Measurements from ENCODE around the gene ABCA1.
"Not testable (repeated sequence)": the region's sequence is repeated elsewhere in the genome, so short reads cannot be mapped to it uniquely, and the experiment has no call there.

Gene ABCA1

DNA sequence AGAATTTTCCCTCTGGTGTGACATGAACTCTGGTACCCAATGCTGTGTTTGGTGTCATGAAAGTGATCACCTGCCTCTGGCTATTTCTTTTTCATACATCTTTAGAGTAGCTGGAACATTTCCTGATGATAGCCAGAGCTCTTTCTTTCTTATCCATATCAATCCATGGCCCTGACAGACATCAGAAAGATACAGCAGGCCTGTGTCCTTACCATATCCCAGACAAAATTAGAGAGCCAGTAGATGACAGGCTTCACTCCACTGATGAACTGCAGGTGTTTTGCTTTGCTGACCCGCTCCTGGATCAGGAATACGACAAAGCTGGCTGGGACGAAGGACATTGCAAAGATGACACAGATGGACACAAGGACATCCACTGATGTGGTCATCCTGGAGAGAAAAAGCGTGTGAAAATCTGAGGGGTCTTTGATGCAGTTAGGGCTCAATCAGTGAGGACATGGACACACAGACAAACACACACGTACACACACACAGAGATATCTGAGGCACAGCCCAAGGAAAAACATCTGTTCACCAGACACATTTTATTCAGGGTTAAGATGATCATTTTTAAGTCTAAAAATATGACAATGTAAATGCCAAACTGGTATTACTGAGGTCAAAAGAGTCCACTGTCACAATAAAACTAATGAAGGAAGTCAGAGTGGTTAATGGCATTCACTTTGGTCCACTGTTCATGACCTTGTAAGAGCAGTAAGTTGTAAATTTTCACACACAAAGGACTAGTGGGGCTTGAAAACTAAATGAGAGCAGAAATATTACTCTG is 129.6 kb downstream of the ABCA1 start:
- DNase-seq (ENCODE audit: low read depth): no peak

DNA sequence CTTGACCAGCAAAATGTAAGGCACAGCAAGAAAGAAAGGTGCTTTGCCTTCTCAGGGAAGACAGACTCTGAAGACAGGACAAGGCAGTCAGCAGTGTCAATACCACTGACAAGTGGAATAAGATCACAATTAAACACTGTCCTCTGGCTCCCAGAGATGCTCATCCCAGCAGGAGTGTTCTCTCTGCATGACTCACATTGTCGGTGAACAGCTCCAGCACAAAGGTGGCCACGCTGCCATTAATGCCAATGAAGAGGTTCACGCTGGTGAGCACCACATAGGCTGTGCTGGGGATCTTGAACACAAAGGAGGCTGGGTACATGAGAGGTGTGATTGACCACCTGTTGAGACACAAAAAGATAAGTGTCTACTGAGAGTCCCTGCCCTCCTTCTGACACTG is 132.1 kb downstream of the ABCA1 start:
- DNase-seq (ENCODE audit: low read depth): no peak

DNA sequence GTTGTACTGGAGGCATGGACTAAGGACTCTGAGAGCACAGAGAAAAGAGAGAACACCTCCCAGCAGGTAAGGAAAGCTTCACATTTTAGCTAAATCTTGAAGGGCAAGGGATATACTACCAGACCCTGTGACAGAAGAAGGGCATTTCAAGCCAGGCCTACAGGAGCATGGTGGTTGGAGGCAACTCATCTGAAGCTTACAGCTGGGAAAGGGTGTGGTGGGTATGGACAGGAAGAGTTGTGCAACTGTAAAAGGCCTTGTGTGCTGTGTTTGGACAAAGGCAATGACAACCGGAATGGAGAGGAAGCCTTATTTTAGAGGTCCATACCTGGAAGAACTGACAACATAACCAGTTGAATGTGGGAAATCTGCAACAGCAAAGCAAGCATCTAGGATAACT is 132.9 kb downstream of the ABCA1 start:
- DNase-seq (ENCODE audit: low read depth): no peak

DNA sequence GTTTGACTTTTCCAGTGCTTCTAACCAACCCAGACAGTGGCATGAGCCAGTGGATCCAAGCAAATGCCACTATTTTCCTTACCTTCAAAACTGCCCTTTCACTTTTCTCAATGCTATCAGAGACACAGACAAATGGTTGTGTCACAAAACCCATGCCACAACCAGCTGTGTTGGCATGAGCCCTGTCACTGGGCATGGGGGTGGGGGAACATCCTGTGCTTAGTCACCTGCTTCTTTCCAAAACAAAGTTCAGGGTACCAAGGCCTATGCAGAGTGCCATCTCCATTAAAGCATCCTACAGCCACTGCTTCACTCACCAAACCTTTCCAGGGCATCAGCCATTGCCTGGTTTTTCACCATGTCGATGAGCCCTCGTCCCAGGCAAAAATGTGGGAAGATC is 133.9 kb downstream of the ABCA1 start:
- no peak for DNase-seq (ENCODE audit: low read depth)

DNA sequence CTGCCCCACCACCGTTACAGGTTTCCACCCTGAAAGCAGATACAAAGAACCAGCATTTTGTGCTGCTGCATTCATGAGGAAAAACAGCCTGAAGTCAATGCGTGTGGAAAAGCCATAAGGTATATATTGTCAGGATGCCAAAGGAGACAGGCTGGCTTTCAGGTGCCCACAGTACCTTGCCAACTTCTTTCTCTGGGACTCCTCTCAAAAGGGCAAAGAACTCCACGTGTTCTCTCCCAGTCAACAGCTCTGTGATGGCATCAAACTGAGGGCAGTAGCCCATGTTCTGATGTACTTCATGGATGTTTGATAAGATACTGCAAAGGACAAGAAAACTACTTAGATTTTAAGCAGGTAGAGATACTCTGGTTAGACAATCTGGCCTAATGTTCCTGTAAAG is 139.7 kb downstream of the ABCA1 start:
- DNase-seq (ENCODE audit: low read depth): no peak

DNA sequence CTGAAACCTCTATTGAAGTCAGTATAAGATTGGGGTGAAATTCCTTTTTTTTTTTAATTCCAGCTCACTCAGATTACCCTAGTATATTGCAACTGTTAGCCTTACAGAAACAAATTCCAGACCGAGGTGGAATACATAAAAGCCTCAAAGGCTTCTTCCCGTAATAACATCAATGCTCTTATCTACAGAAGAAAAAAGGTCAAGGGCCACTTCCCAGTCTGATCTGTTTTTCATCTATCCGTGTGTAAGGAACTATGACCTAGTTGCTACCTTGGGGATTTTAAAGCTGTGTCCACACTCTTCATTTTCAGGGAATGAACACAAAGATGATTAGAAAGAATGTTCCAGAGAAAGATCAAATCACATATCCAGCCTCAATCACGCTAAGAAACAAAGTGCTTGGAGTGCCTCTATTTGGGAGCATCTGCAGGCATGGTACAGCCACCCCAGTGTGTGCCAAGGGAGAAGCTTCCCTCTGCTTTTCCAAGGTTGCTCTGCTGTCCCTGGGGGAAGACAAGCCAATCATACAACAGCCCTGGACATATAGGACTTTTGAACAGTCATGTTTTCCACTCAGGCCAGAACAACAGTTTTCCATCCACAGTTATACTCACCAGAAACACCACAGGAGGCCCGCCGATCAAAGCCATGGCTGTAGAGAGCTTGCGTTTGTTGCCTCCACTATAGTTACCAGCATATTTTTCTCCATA is 140.5 kb downstream of the ABCA1 start:
- no peak for DNase-seq (ENCODE audit: low read depth)

DNA sequence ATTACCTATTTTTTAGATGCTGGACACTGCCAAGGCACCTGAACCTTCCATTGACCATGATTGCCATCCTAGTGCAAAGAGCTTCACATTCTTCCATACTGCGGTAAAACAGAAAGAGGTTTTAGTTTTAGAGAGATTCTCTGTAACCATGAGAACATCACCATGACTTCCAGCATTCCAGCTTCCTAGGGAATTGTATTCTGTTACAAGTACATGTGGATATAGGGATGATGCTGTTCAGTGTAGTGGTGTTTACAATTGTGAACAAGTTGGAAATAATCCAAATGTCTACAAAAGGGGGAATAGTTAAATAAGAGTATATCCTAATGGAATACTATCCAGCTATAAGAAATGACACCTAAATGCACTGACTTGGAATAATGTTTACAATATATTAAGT is 141.7 kb downstream of the ABCA1 start:
- DNase-seq (ENCODE audit: low read depth): no peak

DNA sequence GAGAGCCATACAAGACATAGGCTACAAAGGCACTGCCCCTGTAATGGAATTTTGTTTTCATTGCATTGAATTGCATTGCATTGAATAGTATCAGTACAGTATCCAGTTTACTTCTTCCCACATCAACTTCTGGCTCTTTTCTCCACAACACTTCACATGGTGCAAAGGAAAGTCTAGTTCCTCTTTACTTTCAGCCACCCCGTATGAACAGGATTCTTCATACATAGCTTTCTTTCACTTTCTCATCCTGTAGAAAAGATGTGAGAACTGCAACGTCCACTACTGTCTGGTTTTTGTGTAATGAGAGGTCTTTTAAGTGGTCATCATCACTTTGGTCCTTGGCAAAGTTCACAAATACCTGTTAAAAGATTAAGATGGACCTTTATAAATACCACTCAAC is 143.9 kb downstream of the ABCA1 start:
- DNase-seq (ENCODE audit: low read depth): no peak

DNA sequence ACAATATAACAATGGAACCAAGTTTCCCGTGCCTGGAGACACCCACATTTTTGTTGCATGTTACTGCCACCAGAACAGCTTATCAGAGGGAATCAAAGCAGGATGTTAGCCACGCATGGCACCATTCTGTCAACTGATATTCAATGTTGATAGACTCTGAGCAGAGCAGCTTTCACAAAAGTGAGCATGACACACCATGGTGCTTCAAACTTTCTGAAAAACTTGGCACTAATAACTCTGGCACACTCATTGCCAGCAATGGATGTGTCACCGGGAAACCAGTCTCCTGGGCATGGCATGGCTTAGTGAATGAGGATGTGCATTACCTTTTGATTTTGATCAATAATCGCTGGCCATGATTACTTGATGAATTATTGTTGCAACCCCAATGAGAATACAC is 144.4 kb downstream of the ABCA1 start:
- no peak for DNase-seq (ENCODE audit: low read depth)

DNA sequence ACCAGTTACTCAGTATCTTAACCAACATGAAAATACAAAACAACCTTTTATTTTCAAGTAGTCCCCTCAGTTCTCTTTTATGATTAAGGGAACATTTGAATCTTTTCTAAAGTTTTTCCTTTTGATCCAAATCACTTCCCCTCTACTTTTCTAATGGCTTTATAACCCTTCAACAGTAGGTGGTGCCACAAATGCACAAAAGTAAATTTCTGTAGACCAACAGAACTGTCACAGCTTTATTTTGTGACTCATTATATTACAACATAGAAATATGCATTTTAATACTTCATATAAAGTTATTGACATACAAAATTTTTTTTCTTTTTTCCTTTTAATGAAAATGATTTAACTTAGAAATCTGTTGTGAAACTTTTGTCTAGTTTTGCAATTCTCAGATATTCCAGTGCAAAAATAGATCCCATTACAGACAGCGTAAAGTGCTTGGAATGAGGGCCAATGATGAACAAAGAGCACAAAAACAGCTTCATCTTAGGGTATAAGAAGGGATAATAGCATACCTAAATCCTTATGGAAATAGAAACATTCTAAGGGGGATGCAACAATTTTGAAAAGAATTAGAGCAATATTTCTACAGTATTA is 147.1 kb downstream of the ABCA1 start:
- no peak for DNase-seq (ENCODE audit: low read depth)

DNA sequence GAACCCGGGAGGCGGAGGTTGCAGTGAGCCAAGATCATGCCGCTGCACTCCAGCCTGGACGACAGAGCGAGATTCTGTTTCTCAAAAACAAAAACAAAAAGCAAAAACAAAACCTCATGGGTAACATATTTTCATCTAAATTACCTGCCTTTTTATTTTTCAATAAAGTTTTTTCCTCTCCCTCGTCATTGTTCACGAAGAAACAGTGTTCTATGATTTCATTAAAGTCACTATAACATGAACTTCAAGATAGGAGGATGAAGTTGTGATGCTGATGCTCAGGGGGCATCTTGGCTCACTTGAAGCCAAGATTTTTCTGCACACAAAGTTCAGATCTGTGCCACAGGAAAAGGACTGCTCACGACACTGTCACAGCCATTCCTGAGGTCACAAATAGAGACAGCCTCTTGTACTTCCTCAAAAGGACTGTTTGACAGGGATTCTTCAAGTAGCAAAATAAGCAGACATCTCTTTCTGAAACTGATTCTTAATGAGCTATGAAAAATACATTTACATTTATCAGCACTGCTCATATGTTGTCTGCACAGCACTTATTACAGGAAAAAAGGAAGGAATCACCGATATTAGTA is 147.9 kb downstream of the ABCA1 start:
- DNase-seq (ENCODE audit: low read depth): no peak

DNA sequence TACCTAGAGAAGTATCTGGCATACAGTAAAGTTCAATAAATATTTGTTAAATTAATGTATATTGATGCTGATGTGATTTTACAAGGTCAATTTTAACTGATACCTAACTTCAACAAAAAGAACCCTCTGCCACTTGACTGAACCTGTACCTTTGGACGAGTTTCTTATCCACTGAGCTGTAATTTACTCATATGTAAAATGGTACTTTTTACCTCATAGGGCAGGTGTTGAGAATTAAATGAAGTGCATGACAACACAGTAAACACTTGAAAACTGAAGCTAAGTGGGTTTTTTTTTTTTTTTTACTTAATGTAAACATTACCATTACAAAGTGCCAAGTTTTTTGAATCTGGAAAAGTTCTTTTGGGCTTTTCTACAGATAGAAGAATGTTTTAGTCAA is 148.6 kb downstream of the ABCA1 start:
- no peak for DNase-seq (ENCODE audit: low read depth)

DNA sequence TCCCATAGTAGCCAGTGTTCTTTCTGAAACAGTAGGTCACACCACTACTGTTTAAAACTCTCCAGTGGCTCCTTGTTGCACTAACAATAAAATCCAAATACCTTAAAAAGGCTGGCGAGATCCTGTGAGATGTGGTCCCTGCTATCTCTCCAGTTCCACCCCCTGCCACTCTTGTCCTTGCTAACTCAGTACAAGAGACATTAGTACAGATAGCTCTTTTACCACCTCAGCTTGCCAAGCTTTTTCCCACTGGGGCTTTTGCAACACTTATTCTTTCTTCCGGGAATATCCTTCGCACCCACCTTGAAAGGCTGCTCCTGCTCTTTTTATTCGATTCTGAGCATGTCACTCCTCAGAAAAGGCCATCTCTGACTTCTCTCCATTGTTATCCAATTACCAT is 149.2 kb downstream of the ABCA1 start:
- DNase-seq (ENCODE audit: low read depth): no peak

DNA sequence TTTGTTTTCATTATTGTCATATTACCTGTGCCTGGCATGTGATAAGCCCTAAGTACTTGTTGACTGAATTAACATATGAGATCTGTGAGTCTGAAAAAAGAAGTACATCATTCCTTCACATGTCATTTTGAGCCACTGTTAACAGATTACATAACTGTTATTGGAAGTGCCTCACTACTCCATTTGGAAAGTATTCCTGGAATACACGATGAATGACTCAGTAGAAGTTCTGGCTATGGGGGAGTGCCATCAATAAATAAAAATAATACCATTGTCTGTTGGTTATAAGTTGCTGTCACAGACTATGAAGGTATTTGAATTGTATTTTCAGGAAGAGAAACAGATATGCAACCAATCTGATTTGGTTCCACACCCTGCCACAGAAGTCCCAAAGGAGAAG is 151.2 kb downstream of the ABCA1 start:
- DNase-seq (ENCODE audit: low read depth): no peak

DNA sequence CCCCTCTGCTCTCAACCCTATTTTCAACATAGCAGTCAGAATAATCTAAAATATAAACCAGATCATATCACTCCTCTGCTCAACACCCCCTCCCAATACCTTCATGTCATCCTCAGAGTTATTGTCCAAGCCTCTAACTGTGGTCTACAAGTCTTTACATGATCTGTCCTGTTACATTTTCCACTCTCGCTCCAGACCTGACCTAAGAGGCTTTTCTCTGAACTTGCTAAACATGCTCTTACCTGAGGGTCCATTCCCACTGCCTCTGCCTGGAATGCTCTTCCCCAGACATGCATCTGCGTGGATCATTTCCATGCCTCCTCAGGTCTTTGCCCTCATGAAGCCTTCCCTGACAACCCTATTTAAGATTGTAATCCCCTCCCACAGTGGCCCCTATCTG is 152.0 kb downstream of the ABCA1 start:
- no peak for DNase-seq (ENCODE audit: low read depth)

DNA sequence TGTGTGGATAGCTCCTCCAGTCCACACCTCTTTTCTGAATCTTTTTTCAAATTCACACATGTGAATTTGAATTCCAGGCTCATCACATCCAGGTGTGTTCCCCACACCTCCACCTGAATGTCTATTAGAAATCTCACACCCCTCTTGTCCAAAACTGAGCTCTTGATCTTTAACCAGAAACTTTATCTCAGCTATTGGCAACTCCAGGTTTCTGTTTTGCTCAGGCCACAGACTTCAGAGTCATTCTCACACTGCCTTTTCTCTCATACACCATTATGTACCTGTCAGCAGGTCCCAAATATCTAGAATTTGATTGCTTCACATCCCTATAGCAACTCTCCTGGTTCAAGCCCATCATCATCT is 152.4 kb downstream of the ABCA1 start:
- no peak for DNase-seq (ENCODE audit: low read depth)

DNA sequence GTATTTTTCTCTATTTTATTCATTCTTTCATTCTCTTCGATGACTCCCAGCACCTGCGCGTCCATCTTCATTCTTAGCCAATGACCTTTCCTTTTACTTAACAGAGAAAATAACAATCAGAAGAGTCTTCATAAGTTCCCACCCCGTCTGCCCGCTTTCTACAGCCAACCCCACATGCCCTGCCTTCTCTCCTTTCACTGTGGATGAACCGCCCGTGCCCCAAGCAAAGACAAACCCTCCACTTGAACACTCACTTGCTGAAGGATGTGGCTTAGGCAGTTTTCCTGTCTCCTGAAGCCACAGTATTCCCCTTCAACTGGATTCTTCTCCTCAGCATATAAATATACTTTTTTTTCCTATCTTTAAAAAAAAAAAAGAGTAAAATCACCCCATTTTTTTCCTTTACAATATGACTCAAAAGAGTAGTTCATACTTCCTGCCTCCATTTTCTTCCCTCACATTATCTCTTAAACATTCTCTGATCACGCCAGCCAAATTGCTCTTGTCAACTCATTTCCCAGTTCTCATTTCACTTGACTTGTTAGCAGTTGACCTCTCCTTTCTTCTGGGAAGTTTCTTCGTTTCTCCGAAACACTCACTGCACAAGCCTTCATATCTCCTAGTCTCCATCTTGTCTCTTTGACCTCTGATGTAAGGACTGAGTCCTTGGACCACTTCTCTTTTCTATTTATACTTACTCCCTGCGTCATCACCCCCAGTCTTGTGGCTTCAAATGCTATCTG is 153.0 kb downstream of the ABCA1 start:
- no peak for DNase-seq (ENCODE audit: low read depth)

DNA sequence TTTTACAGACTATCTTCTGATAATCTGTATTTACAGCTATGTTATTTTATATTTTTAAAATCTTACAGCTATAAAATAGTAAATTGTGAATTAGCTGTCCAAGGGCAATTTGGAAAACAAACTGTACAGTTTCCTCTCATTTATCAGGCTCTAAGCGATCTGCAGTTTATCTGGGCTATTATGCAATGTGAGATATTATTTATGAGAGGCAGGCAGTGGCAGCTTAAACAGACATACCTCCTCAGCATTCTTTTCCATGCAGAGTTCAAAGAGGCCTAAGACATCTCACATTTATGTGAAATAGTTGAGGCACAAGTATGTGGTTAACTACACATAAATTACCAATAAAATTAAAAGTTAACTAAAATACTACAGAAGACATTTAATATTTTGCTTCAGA is 153.8 kb downstream of the ABCA1 start:
- DNase-seq (ENCODE audit: low read depth): no peak

DNA sequence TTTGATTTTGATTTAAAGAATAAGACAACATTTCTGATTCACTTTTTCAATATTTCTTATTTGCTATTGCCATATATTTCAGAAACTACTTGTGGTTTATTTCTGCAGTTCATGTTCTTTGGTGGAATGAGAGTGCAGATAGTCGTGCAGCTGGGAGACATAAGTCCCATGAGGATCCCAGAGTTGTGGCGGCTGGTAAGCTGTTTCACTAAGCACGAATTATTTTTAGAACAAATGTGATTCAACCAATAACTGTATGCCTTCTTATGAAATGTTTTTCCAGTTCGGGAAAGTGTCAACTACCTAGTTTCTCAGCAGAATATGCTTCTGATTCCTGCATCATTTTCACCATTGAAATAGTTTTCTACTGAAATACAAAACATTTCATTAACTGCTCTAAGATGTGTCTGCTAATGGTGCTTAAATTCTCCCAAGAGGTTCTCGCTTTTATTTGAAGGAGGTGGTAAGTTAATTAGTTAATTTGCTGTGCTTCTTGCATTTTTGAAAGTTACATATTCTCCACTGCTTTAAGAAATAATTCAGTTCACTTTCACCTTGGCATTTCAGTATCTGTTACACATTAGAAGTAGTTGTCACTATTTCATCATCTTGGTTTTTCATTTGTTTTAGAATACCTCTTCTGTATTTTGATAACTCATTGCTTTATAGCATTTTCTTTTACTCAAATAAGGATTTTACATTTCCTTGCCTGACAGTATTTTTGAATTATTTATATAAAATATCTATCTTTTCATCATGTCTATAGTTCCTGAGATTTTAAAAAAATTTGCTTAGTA is 155.0 kb downstream of the ABCA1 start:
- DNase-seq (ENCODE audit: low read depth): no peak

DNA sequence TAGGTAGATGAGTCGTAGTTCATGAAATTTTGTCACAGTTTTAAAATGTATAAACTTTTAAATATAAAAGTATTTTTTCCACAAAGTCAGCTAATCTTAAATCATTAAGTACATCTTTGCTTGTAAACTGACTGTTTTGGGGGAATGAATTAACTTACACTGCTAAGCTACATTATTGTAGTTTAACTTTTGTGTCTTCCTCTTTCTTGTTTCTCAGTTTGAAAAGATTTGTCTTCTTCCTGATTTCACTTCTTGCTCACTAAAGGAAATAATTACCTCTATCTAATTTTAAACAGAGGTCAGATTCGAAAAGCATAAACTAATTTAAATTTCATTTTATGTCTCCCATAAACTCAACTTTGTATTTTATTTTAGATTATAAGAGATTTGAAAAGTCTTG is 158.3 kb downstream of the ABCA1 start:
- DNase-seq (ENCODE audit: low read depth): no peak

DNA sequence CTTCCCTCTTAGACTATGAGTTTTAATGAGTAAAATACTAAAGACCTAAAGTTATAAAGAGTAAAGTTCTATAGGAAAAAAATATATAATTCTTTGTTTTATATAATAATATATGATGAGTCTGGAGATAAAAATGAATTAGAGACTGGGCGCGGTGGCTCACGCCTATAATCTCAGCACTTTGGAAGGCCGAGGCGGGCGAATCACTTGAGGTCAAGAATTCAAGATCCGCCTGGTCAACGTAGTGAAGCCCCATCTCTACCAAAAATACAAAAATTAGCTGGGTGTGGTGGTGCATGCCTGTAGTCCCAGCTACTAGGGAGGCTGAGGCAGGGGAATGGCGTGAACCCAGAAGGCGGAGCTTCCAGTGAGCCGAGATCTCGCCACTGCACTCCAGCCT is 158.9 kb downstream of the ABCA1 start:
- DNase-seq (ENCODE audit: low read depth): not testable (repeated sequence)

DNA sequence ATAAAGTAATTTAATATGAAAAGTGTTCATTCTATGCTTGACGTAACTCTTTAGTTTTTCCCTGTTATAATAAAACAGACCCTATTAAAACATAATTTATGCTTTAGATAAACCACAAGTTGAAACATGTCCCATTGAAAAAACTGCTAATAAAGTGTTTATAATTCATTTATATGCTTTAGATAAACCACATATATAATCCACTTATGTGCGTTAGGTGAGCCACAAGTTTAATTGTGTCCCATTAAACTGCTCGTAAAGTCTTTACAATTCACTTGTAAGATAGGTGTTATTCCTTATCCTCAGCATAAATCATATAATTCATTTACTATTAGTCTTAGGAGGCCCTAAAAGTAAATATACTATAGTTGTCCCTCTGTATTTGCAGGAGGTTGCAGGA is 160.4 kb downstream of the ABCA1 start:
- no peak for DNase-seq (ENCODE audit: low read depth)

Measured in T-helper 22 cell (primary cell).